OCI-M2 (cell line): ENCODE measurements around the gene IL18.
"Not testable (repeated sequence)": the region's sequence is repeated elsewhere in the genome, so short reads cannot be mapped to it uniquely, and the experiment has no call there.

ENCODE experiments used
- DNase-seq: peaks from one replicate; lab custom pipeline; 2025; ENCODE audit not compliant: unreplicated experiment; lab: John Stamatoyannopoulos, UW

Gene IL18

DNA sequence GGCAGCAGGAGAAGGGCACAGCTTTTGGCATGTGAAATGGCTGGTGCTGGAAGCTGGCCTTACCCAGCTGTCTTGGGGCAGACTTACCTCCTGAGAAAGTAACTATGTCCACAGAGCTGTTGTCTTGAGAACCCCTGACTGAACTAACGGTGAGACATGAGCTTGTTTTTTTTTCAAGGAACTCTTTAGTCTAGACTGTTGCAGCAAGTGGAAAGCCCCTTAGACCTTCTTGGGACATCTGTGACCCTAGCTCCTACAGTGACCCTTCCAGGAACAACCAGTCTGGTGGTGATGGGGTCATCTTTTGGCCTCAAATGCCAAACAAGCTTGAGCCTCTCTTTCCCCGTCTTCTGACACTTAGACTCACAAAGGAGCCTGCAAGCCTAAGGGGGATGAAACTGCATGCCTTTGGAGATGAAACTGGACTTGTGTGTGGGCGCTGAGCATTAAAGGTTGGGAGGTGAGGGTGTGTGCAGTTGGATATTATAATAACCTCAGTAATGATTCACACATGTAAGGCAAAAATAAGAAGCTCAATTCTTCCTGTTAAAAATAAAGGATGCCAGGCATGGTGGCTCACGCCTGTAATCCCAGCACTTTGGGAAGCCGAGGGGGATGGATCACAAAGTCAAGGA lies 41.8 kb downstream of the IL18 start:
- no peak for DNase-seq

DNA sequence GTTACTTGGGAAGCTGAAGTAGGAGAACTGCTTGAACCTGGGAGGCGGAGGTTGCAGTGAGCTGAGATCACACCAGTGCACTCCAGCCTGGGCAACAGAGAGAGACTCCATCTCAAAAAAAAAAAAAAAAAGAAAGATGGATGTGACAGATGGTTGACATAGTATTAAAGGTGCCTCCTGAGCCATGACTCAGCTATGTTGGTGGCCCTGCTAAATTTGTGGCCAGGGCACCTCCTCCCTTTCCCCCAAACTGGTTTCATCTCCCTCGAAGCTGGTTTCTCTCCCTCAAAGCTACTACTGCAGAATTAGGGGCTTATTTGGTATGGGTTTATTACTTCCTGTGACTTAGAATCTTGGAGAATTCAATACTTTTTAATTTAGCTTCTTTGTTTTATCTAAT lies 45.7 kb downstream of the IL18 start:
- DNase-seq, result no peak

DNA sequence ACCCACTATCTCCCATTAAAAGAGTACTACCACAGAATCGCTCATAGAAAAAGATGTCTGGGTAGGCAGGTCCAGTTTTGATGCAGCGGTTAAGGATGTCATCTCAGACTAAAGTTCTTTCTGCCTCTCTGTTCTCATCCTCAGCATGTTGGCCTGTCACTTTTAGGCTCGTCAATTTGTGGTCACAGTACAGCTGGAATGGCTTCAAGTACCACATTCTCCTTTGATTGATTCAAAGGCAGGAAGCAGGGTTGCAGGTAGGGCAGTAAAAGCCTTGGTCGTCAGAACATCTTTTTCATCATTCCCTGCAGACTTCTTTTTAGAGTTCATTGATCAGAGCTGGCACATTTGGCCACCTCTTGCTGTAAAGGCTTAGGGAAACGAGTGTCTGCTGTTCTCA lies 48.5 kb downstream of the IL18 start:
- DNase-seq, result no peak

DNA sequence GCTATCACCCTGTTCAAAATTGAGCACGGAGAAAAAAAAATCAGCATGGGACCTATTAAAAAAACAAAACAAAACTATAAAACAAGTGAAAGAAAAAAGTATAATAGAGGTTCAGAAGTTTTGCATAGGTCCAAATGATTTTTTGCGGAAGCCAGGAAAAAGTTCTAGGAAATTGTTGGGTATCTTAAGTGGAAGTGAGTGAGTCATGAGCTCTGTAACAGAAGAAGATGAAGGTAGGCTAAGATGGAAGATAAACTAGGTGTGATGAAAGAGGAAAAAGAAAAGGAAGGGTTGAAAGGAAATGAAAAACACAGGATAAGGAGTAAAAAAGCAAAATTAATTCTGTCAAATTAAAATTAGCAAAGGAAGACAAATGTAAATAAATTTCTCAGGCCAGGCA lies 49.4 kb downstream of the IL18 start:
- no peak for DNase-seq

DNA sequence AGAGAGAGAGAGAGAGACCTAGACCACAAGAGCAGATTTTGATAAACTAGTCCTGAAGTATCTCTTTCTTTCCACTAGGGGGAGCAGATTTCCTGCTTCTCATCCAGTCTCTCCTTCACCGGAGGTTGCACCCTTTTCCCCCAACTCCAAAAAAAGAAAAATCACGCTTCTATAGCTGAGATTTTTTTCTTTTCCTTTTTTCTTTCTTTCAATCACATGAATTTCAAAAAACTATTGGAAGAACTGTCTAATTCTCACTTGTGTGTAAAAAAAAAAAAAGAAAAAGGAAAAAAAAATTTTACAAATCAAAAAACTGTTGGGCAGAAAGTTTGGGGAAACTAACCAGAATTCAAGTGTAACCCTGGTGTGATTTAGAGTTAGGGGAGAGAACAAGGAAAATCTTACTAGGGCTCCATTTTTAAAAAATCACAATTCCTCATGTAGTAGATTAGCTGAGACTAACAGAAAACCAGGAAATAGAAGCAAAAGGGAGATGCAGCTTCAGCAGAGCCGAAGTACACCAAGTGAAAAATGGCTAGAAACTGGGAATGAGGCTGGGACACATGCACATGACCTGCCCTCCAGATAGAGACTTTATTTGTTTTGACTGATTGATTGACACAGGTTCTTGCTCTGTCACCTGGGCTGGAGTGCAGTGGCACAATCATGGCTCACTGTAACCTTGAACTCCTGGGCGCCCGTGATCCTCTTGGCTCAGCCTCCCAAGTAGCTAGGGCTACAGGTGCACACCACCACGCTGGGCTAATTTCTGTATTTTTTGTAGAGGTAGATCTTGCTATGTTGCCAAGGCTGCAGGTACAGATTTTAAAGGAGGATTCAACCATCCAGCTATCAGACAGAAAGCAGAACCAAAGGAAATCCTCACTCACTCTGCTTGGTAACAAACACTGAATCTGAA lies 50.1 kb downstream of the IL18 start:
- no peak for DNase-seq

DNA sequence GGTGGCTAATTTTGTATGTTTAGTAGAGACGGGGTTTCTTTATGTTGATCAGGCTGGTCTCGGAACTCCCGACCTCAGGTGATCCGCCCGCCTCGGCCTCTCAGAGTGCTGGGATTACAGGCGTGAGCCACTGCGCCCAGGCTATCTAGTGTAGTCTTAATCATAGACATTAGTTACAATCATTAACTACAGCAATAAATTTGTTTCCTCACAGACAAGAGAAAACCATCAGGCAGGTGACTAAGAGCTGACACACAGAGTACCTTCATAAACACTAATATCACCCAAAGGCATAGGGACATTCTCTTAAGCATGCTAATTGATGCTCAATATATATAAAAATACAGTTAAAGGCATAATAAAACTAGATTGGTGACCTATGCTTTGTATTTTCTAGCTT lies 57.8 kb downstream of the IL18 start:
- no peak for DNase-seq

DNA sequence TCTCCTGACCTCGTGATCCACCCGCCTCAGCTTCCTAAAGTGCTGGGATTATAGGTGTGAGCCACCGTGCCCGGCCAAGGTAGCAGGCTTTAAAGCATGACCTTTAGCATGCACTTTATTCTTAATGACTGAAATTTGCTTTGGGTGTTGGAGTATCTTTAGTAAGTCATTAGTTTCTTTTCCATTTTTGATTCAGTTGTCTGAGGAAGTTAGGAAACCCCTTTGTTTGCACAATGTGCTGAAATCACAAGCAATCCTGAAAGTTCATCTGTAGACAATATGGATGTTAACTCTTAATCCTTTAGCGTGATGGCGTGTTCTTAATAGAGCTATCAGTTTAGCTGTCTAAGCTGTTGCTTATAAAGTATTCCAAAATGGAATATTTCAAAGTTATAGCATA lies 60.4 kb downstream of the IL18 start:
- DNase-seq, result no peak

DNA sequence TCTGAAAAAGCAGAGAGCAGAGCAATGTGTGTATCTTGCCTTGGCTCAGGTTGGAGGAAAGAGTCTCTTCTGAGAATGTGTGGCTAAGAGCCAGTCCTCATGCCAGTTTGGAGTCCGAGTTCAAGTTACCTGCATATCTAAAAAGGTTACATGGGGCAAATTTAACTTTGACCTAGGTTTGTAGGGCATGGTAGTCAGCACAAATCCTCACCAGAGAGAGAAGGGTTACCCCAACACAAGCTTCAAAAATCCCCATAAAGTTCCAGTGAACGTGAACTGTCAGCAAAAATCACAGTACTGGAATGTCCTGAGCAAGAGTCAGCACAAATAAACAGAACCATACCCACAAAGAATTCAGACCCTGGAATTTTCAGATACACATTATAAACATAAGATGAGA lies 63.4 kb downstream of the IL18 start:
- DNase-seq, result no peak

DNA sequence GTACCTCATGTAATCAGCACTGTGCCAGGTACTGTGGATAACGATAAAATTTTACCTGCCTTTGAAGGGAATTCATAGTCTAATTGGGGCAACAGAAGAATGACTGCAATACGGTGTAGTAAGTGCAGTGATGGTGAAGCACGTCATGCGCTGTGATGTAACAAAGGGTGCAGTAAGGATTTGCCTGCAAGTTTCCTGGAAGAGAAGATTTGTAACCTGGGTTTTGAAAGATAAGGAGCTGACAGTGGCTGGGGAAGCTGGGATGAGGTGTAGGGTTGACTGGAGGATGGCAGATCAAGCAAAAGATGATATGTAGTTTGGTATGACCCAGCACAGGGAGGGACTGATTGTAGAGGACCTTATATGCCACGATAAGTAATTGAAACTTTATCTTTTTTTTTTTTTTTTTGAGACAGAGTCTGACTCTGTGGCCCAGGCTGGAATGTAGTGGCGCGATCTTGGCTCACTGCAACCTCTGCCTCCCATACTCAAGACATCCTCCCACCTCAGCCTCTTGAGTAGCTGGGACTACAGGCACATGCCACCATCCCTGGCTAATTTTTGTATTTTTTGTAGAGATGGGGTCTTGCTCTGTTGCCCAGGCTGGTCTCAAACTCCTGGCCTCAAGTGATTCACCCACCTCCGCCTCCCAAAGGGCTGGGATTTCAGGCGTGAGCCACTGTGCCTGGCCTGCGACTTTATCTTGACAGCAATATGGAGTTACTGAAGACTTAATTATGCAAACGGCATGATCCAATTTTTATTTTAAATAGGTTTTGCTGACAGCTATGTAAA lies 66.0 kb downstream of the IL18 start:
- no peak for DNase-seq

DNA sequence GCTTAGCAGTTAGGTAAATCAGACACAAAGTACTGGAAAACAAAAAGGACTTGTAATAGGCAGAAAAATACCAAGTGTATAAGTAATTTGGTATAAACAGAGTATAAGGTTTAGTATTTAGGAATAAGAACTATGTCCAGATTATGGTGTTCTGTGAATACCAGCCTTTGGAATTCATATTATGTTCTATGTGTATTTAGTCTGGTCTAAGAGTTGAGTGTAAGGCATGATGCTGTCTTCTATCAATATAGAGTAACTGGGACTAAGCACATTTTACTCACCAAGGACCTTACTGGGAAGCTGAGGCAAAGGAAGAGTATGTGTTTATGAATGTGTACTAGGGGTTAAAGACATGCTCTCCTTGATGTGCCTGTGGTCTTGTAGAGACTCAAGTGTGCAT lies 67.7 kb downstream of the IL18 start:
- no peak for DNase-seq

DNA sequence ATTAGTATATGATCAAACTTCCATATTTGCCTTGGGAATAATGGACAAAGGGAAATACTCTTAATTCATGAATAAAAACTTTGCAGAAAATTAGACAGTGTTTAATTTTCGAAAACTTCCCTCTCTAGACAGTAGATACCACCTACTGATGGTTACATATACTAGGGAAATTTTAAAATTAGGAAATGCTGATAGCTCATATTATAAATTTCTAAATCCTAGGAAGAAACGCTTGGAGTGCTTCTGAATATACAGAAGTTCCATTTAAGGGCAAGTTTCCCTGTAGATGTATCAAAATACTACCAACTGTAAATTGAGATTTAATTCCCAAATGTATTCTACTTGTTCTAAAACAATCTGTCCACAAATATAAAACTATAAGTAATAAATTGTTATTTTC lies 68.6 kb downstream of the IL18 start:
- not testable (repeated sequence) for DNase-seq
